PC-9 (cell line): ENCODE measurements around the gene CNPY3. TPM values are rescaled to one million over a fixed set of nuclear protein-coding genes. Genes with fewer than 3 reads are reported as not detected.
A peak's percentile ranks its signal among the peaks of the same experiment; 100 is the strongest.
"Not testable (repeated sequence)": the region's sequence is repeated elsewhere in the genome, so short reads cannot be mapped to it uniquely, and the experiment has no call there.

Source experiments
- BruUV-seq: library from RNA; stranded (reverse); fragments of 400-500 nt; replicated peaks from 2 replicates; lab custom pipeline; 2021; lab: Mats Ljungman, UMichigan
- CTCF ChIA-PET: fragments of 300-600 bp; sonication (Branson Sonifier 250); formaldehyde crosslinking; loops from one replicate; lab custom pipeline; 2022; ENCODE audit warnings: antibody characterized with exemption; lab: Charles Lee
- POLR2A ChIA-PET: fragments of 300-600 bp; sonication (Branson Sonifier 250); formaldehyde crosslinking; loops from one replicate; lab custom pipeline; 2022; ENCODE audit warnings: antibody characterized with exemption; ENCODE audit not compliant: unreplicated experiment; lab: Charles Lee
- DNase-seq, 2 experiments: peaks; one replicate each; pipeline versions ENCODE4 v3.0.0 to v3.0.0-alpha.2; 2015 to 2022; ENCODE audit warnings: mixed read lengths in 1 of 2
- H2AFZ ChIP-seq: fragments of 200-600 bp; sonication (generic); 2 replicates; pipeline ENCODE4 v1.8.1; 2017; ENCODE audit warnings: antibody characterized with exemption
- H3F3A ChIP-seq: fragments of 200-600 bp; sonication (generic); 2 replicates; pipeline ENCODE4 v1.8.1; 2017; ENCODE audit warnings: antibody characterized with exemption, mild to moderate bottlenecking, low read depth; ENCODE audit not compliant: insufficient read depth
- H3K27ac ChIP-seq: fragments of 200-600 bp; sonication (generic); 2 replicates; pipeline ENCODE4 v1.6.1; 2016; ENCODE audit warnings: mixed run types
- H3K27me3 ChIP-seq: fragments of 200-600 bp; sonication (generic); 2 replicates; pipeline ENCODE4 v1.6.1; 2016; ENCODE audit warnings: low read depth, mixed run types; ENCODE audit not compliant: insufficient read depth
- H3K36me3 ChIP-seq: fragments of 200-600 bp; sonication (generic); 2 replicates; pipeline ENCODE4 v1.6.1; 2016; ENCODE audit warnings: low read depth, mixed run types
- H3K4me1 ChIP-seq: fragments of 200-600 bp; sonication (generic); replicated peaks from 2 replicates; pipeline ENCODE4 v1.6.1; 2016; ENCODE audit warnings: mixed run types; ENCODE audit not compliant: insufficient read depth
- H3K4me2 ChIP-seq: fragments of 200-600 bp; sonication (generic); 2 replicates; pipeline ENCODE4 v1.6.1; 2017; ENCODE audit warnings: mixed run types
- H3K4me3 ChIP-seq: fragments of 200-600 bp; sonication (generic); 2 replicates; pipeline ENCODE4 v1.6.1; 2016; ENCODE audit warnings: mixed run types
- H3K79me2 ChIP-seq: fragments of 200-600 bp; sonication (generic); 2 replicates; pipeline ENCODE4 v1.6.1; 2017; ENCODE audit warnings: low read depth, mixed run types
- H3K9me2 ChIP-seq: fragments of 200-600 bp; sonication (generic); 2 replicates; pipeline ENCODE4 v1.8.1; 2017; ENCODE audit warnings: mild to moderate bottlenecking; ENCODE audit not compliant: insufficient read depth
- H3K9me3 ChIP-seq: fragments of 200-600 bp; sonication (generic); 2 replicates; pipeline ENCODE4 v1.8.1; 2016; ENCODE audit warnings: low read depth; ENCODE audit not compliant: insufficient read depth
- H4K20me1 ChIP-seq: fragments of 200-600 bp; sonication (generic); 2 replicates; pipeline ENCODE4 v1.8.1; 2017; ENCODE audit not compliant: insufficient read depth
- EZH2 ChIP-seq: fragments of 200-600 bp; sonication (generic); IDR thresholded peaks from 2 replicates; pipeline ENCODE4 v1.8.0; 2017; ENCODE audit warnings: antibody characterized with exemption, low read depth
- intact Hi-C: fragments of 100-400 bp; cut with micrococcal nuclease; formaldehyde crosslinking; loops from one replicate; pipeline ENCODE4 v1.10.0; 2022; ENCODE audit not compliant: unreplicated experiment
- total RNA-seq: library from RNA; stranded (reverse); gene quantifications from 2 replicates; pipeline ENCODE4 v1.2.3, GENCODE V29; 2021
- TF ChIP-seq, protein P1 (sequence below): fragments of 200-600 bp; sonication (generic); conservative IDR thresholded peaks from 2 replicates; pipeline ENCODE4 v1.6.1; 2017; ENCODE audit warnings: mixed run types, antibody characterized with exemption, mild to moderate bottlenecking, moderate library complexity

The CNPY3 gene
- total RNA-seq, 1 experiment from 2014 or later = 47.7 TPM

DNA sequence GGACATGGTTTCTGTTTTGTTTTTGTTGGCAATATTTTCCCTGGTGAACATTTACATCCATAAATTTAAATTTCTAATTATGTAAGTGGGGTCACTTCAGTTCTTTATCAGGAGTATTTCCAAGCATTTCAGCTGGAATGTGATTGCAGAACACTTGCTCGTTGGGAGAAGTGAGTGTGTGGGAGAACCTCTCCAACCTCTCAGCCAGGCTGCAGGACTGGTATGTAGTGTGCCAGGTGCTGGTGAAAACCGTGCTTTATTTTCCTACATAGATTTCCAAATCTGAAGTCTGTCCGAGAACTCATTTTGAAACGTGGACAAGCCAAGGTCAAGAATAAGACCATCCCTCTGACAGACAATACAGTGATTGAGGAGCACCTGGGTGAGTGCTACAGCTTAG is 43.6 kb upstream of the CNPY3 start:
- intact Hi-C loops = no loop called here
- no peak overlapping the region for H3K4me2 ChIP-seq
- H3K4me3 ChIP-seq = no peak overlapping the region
- no peaks in the 10 kb centered on the region for H3K27me3 ChIP-seq
- DNase-seq = no peak
- TF ChIP-seq, protein P1, sequence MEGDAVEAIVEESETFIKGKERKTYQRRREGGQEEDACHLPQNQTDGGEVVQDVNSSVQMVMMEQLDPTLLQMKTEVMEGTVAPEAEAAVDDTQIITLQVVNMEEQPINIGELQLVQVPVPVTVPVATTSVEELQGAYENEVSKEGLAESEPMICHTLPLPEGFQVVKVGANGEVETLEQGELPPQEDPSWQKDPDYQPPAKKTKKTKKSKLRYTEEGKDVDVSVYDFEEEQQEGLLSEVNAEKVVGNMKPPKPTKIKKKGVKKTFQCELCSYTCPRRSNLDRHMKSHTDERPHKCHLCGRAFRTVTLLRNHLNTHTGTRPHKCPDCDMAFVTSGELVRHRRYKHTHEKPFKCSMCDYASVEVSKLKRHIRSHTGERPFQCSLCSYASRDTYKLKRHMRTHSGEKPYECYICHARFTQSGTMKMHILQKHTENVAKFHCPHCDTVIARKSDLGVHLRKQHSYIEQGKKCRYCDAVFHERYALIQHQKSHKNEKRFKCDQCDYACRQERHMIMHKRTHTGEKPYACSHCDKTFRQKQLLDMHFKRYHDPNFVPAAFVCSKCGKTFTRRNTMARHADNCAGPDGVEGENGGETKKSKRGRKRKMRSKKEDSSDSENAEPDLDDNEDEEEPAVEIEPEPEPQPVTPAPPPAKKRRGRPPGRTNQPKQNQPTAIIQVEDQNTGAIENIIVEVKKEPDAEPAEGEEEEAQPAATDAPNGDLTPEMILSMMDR = no peak
- TF ChIP-seq EZH2 = no peak
- no TSS peak for BruUV-seq
- peaks cover 34% of the 10 kb centered on the region for H3K36me3 ChIP-seq
- H3K27ac ChIP-seq = 0 out of 2 replicates have a peak overlapping the region, but pooled peaks have one; percentile 13
- no peaks in the 10 kb centered on the region for H3K9me2 ChIP-seq
- POLR2A ChIA-PET = no interaction called here
- H2AFZ ChIP-seq = no peak overlapping the region
- no peaks in the 10 kb centered on the region for H3K9me3 ChIP-seq
- H3K79me2 ChIP-seq = peaks cover 41% of the 10 kb centered on the region
- CTCF ChIA-PET = no interaction called here
- H3F3A ChIP-seq = peaks cover 65% of the 10 kb centered on the region
- peaks cover 11% of the 10 kb centered on the region for H4K20me1 ChIP-seq
- H3K4me1 ChIP-seq = peaks cover 21% of the 10 kb centered on the region

DNA sequence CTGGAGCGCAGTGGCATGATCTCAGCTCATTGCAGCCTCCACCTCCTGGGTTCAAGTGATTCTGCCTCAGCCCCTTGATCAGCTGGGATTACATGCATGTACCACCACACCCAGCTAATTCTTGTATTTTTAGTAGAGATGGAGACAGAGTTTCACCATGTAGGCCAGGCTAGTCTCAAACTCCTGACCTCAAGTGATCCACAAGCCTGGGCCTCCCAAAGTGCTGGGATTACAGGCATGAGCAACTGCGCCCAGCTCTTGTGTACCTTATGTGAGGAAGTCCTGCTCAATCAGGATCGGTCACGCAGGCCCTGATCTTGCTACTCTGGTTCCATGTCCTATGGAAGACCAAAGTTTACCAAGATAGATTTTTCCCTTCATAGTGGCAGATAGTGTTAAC is 41.1 kb upstream of the CNPY3 start:
- H3K4me1 ChIP-seq = peaks cover 17% of the 10 kb centered on the region; the same call in 1 of the 2 replicates
- POLR2A ChIA-PET, H3K4me3 ChIP-seq, H3K9me2 ChIP-seq, CTCF ChIA-PET, H3K27ac ChIP-seq, DNase-seq, H4K20me1 ChIP-seq, H2AFZ ChIP-seq, H3K27me3 ChIP-seq, H3K9me3 ChIP-seq, intact Hi-C loops, H3K4me2 ChIP-seq, BruUV-seq: not testable (repeated sequence)
- H3K79me2 ChIP-seq = peaks cover 16% of the 10 kb centered on the region
- peaks cover 54% of the 10 kb centered on the region for H3F3A ChIP-seq
- peaks cover 26% of the 10 kb centered on the region for H3K36me3 ChIP-seq

DNA sequence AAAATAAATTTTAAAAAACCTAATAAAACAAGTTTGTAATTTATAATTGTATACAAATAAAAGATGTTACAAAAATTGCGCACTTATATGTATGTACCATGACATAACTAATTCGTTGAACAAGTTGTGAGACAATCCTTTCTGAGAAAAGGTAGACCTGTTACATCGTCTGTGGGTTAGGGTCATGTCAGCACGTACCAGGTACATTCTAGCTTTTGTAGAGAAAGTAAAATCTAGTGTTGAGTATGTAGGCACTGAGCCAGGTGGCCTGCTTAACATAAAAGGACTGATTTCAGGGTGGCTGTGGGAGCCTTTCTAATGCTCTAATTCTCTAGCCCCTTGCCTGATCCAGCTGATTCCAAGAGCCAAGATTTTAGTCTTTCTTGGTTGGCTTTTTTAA is 39.5 kb upstream of the CNPY3 start:
- no peak for DNase-seq
- 0 out of 2 replicates have a peak, but pooled peaks cover 4% of the 10 kb centered on the region for H3K79me2 ChIP-seq
- H3K9me3 ChIP-seq = no peaks in the 10 kb centered on the region
- no peaks in the 10 kb centered on the region for H3K9me2 ChIP-seq
- peak overlapping the region; percentile 80 for H3K4me3 ChIP-seq
- H3F3A ChIP-seq = peaks cover 42% of the 10 kb centered on the region
- H3K4me1 ChIP-seq = peaks cover 17% of the 10 kb centered on the region; the same call in 1 of the 2 replicates
- BruUV-seq = no TSS peak
- peak overlapping the region; percentile 89 for H3K27ac ChIP-seq
- intact Hi-C loops = no loop called here
- no peak for TF ChIP-seq EZH2
- TF ChIP-seq, protein P1 = no peak
- no peaks in the 10 kb centered on the region for H4K20me1 ChIP-seq
- 0 out of 2 replicates have a peak, but pooled peaks cover 10% of the 10 kb centered on the region for H3K36me3 ChIP-seq
- ChIA-PET POLR2A (interaction anchor here (0.6 kb wide), 1 partner anchor 314 kb away, joined by 3 read pairs; no protein-coding TSS in a partner anchor), CTCF (no interaction called here)
- no peak overlapping the region for H2AFZ ChIP-seq
- H3K27me3 ChIP-seq = no peaks in the 10 kb centered on the region
- peak overlapping the region; percentile 84 for H3K4me2 ChIP-seq
